Esophagus (tissue), 2 donors: ENCODE results near the gene PRPS1L1. TPM values are rescaled to one million over a fixed set of nuclear protein-coding genes. Genes with fewer than 3 reads are reported as not detected.

Experiments
- H3K27ac ChIP-seq, 2 donors: one replicate each; pipeline ENCODE4 v1.5.1; 2013; ENCODE audit warnings: low read depth in 2 of 2, mild to moderate bottlenecking in 2 of 2, inconsistent platforms in 1 of 2, low read length in 1 of 2, moderate library complexity in 1 of 2
- H3K27me3 ChIP-seq, 2 donors: one replicate each; pipeline ENCODE4 v1.6.1; 2013; ENCODE audit warnings: low read length in 2 of 2, control low read depth in 1 of 2, mild to moderate bottlenecking in 1 of 2; ENCODE audit not compliant: insufficient read depth in 2 of 2, control insufficient read depth in 1 of 2
- H3K36me3 ChIP-seq, 2 donors: one replicate each; pipeline ENCODE4 v1.6.1; 2013; ENCODE audit warnings: low read length in 1 of 2; ENCODE audit not compliant: control insufficient read depth in 2 of 2, insufficient read depth in 2 of 2
- H3K4me1 ChIP-seq, 2 donors: one replicate each; pipeline ENCODE4 v1.6.1; 2013; ENCODE audit warnings: low read length in 1 of 2; ENCODE audit not compliant: control insufficient read depth in 2 of 2, insufficient read depth in 2 of 2
- H3K4me3 ChIP-seq, 2 donors: one replicate each; pipeline ENCODE4 v1.5.1; 2013; ENCODE audit warnings: low read length in 2 of 2, mild to moderate bottlenecking in 2 of 2, low read depth in 1 of 2, moderate library complexity in 1 of 2
- H3K9me3 ChIP-seq, 2 donors: one replicate each; pipeline ENCODE4 v1.6.1; 2013; ENCODE audit warnings: mild to moderate bottlenecking in 2 of 2, low read depth in 1 of 2, low read length in 1 of 2, moderate library complexity in 1 of 2; ENCODE audit not compliant: control insufficient read depth in 2 of 2, insufficient read depth in 1 of 2
- WGBS, 2 donors: extraction: QIAGEN DNeasy Blood & Tissue Kit; methylation state at CpG; one replicate each; pipeline ENCODE4 v1.1.7; 2013; 5-methylcytosine and 5-hydroxymethylcytosine counted together
- polyA plus RNA-seq, 2 donors: library from polyadenylated mRNA; stranded (reverse); fragments of 200-250 nt; gene quantifications; one replicate each; pipeline ENCODE4 v1.2.3, GENCODE V29; 2013
- donor health status: healthy with polysubstance abuse.
- donor health status: Bipolar disorder and iron deficiency.

PRPS1L1 gene
- polyA plus RNA-seq, 2 donors = not detected

GRCh38 chr7:17983221-17984062 is 44.2 kb downstream of the PRPS1L1 start:
- no peaks in the 10 kb centered on the region for H3K4me1 ChIP-seq
- WGBS, 2 donors = 74 to 84% methylated on average over 3 of the region's 3 CpGs

DNA sequence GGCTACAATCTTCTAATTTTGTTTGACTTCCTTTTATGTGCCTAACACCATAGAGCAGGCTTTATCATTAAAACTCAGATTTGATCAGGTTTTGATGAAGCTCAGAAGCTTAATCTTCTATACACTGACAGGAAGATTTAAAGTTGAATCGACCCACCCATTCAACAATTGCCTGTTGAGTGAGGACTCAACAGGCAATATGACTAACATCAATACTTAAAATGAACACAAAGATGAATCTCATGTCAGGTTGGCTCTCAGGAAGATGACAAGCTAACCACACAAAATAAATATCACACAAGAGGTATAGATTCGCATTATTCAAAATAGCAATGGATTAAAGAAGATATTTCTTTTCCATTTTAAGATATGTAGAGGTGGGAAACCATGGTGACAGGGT is 50.7 kb downstream of the PRPS1L1 start:
- H3K27me3 ChIP-seq = no peaks in the 10 kb centered on the region
- 48 to 49% methylated on average over 2 of the region's 2 CpGs for WGBS, 2 donors
- H3K9me3 ChIP-seq = no peaks in the 10 kb centered on the region
- H3K27ac ChIP-seq = no peak overlapping the region
- no peaks in the 10 kb centered on the region for H3K36me3 ChIP-seq
- no peaks in the 10 kb centered on the region for H3K4me1 ChIP-seq
- H3K4me3 ChIP-seq = no peak overlapping the region

More at GRCh38 chr7:17983221-17984062, 44.2 kb downstream of the PRPS1L1 start:
- no peaks in the 10 kb centered on the region for H3K9me3 ChIP-seq
- no peaks in the 10 kb centered on the region for H3K36me3 ChIP-seq
- H3K27ac ChIP-seq = no peak overlapping the region
- H3K27me3 ChIP-seq = no peaks in the 10 kb centered on the region
- no peak overlapping the region for H3K4me3 ChIP-seq

Other genes with a start within 250 kb of the PRPS1L1 start
- gene SNX13, start 87.4 kb downstream of the PRPS1L1 start, polyA plus RNA-seq = 1 to 10 TPM; 6.6 to 7.4 TPM